ENCODE results near the gene R3HCC1L.

Gene R3HCC1L

GRCh38 chr10:98258683-98259454, 124.4 kb downstream of the R3HCC1L start:
- TF ChIP-seq TAF1 (IDR thresholded peaks at IDR 0.05; ENCODE audit: low read depth) (no peak), FOXM1 (IDR thresholded peaks at IDR 0.05; ENCODE audit: borderline replicate concordance, low read depth) (no peak), CEBPB (IDR thresholded peaks at IDR 0.05) (no peak), EP300 (IDR thresholded peaks at IDR 0.05; ENCODE audit: borderline replicate concordance) (0 out of 2 replicates have a peak, but pooled peaks have one; percentile 21), TCF12 (IDR thresholded peaks at IDR 0.05; ENCODE audit: low read depth) (0 out of 2 replicates have a peak, but pooled peaks have one; percentile 27)

- TF ChIP-seq TCF12 (IDR thresholded peaks at IDR 0.05; ENCODE audit: low read depth) (no peak), YY1 (IDR thresholded peaks at IDR 0.05; ENCODE audit: low read depth) (no peak), FOXM1 (IDR thresholded peaks at IDR 0.05; ENCODE audit: borderline replicate concordance, low read depth) (no peak), MAX (IDR thresholded peaks at IDR 0.05) (no peak), EP300 (IDR thresholded peaks at IDR 0.05; ENCODE audit: borderline replicate concordance) (no peak), NFIC (IDR thresholded peaks at IDR 0.05) (no peak), USF1 (IDR thresholded peaks at IDR 0.05) (no peak), EGR1 (IDR thresholded peaks at IDR 0.05) (no peak), ZBTB7A (IDR thresholded peaks at IDR 0.05; ENCODE audit: low read depth) (no peak), TEAD4 (IDR thresholded peaks at IDR 0.05) (no peak), CEBPB (IDR thresholded peaks at IDR 0.05) (no peak), TAF1 (IDR thresholded peaks at IDR 0.05; ENCODE audit: low read depth) (no peak), REST (IDR thresholded peaks at IDR 0.05; ENCODE audit: low read depth) (no peak), CREB1 (IDR thresholded peaks at IDR 0.05; ENCODE audit: low read depth) (no peak), RAD21 (IDR thresholded peaks at IDR 0.05; ENCODE audit: low read depth) (no peak)
Observed at GRCh38 chr10:98259606-98260315, 125.3 kb downstream of the R3HCC1L start.

GRCh38 chr10:98260350-98260749, 125.9 kb downstream of the R3HCC1L start:
- TF ChIP-seq MAX (IDR thresholded peaks at IDR 0.05), result no peak

- no peak for TF ChIP-seq EGR1 (IDR thresholded peaks at IDR 0.05)
- no peak for TF ChIP-seq FOXM1 (IDR thresholded peaks at IDR 0.05; ENCODE audit: borderline replicate concordance, low read depth)
- TF ChIP-seq NFIC (IDR thresholded peaks at IDR 0.05), result no peak
- TF ChIP-seq TAF1 (IDR thresholded peaks at IDR 0.05; ENCODE audit: low read depth), result no peak
- no peak for TF ChIP-seq ZBTB7A (IDR thresholded peaks at IDR 0.05; ENCODE audit: low read depth)
Observed at GRCh38 chr10:98260752-98261151, 126.3 kb downstream of the R3HCC1L start.

GRCh38 chr10:98261436-98262277, 127.2 kb downstream of the R3HCC1L start:
- TF ChIP-seq FOXM1 (IDR thresholded peaks at IDR 0.05; ENCODE audit: borderline replicate concordance, low read depth) (no peak), ZBTB7A (IDR thresholded peaks at IDR 0.05; ENCODE audit: low read depth) (no peak), REST (IDR thresholded peaks at IDR 0.05; ENCODE audit: low read depth) (no peak), MAX (IDR thresholded peaks at IDR 0.05) (no peak), TEAD4 (IDR thresholded peaks at IDR 0.05) (no peak), YY1 (IDR thresholded peaks at IDR 0.05; ENCODE audit: low read depth) (no peak), TCF12 (IDR thresholded peaks at IDR 0.05; ENCODE audit: low read depth) (no peak), CEBPB (IDR thresholded peaks at IDR 0.05) (no peak), USF1 (IDR thresholded peaks at IDR 0.05) (no peak), NFIC (IDR thresholded peaks at IDR 0.05) (no peak), EGR1 (IDR thresholded peaks at IDR 0.05) (no peak), EP300 (IDR thresholded peaks at IDR 0.05; ENCODE audit: borderline replicate concordance) (no peak), CREB1 (IDR thresholded peaks at IDR 0.05; ENCODE audit: low read depth) (no peak), RAD21 (IDR thresholded peaks at IDR 0.05; ENCODE audit: low read depth) (no peak)
